Type B pancreatic cell (in vitro differentiated cells): ENCODE measurements around the gene MYO1A. TPM values are rescaled to one million over a fixed set of nuclear protein-coding genes. Genes with fewer than 3 reads are reported as not detected.
A peak's percentile ranks its signal among the peaks of the same experiment; 100 is the strongest.

Source experiments
- DNase-seq: peaks from one replicate; pipeline ENCODE4 v3.0.0; 2021; ENCODE audit warnings: mixed read lengths; ENCODE audit not compliant: unreplicated experiment; ENCODE audit errors: extremely low spot score
- H3K27ac Mint-ChIP-seq: 2 replicates; pipeline ENCODE4 v1.8.0; 2021; ENCODE audit warnings: mild to moderate bottlenecking, mixed read lengths
- H3K27me3 Mint-ChIP-seq: 2 replicates; pipeline ENCODE4 v1.8.0; 2021; ENCODE audit warnings: mixed read lengths
- H3K36me3 Mint-ChIP-seq: 2 replicates; pipeline ENCODE4 v1.8.0; 2021; ENCODE audit warnings: mixed read lengths
- H3K4me1 Mint-ChIP-seq: one replicate; pipeline ENCODE4 v1.8.0; 2021; ENCODE audit warnings: mixed read lengths; ENCODE audit not compliant: unreplicated experiment
- H3K4me3 Mint-ChIP-seq: 2 replicates; pipeline ENCODE4 v1.8.0; 2021; ENCODE audit warnings: mild to moderate bottlenecking, mixed read lengths
- H3K9me3 Mint-ChIP-seq: 2 replicates; pipeline ENCODE4 v1.8.0; 2021; ENCODE audit warnings: mixed read lengths
- CTCF ChIP-seq: fragments of 200-600 bp; sonication (generic); conservative IDR thresholded peaks from 2 replicates; pipeline ENCODE4 v1.5.0; 2021; ENCODE audit warnings: antibody characterized with exemption, mild to moderate bottlenecking
- total RNA-seq: library from RNA; stranded (reverse); gene quantifications from 2 replicates; pipeline ENCODE4 v1.2.1, GENCODE V29; 2021; ENCODE audit warnings: low replicate concordance

The MYO1A gene
- total RNA-seq, 1 donor from 2014 or later: 4.3 TPM

- Mint-ChIP-seq H3K36me3 (peaks cover 26% of the 10 kb centered on the region), H3K9me3 (no peaks in the 10 kb centered on the region), H3K4me1 (peaks cover 33% of the 10 kb centered on the region), H3K27me3 (no peaks in the 10 kb centered on the region), H3K27ac (peak overlapping the region; percentile 97), H3K4me3 (peak overlapping the region; percentile 75)
- DNase-seq: no peak
- TF ChIP-seq CTCF: no peak
Observed at GRCh38 chr12:57096099-57096572, 46.2 kb upstream of the MYO1A start.

GRCh38 chr12:57095440-57095839 is 45.5 kb upstream of the MYO1A start:
- TF ChIP-seq CTCF: no peak
- Mint-ChIP-seq H3K9me3 (no peaks in the 10 kb centered on the region), H3K4me1 (peaks cover 38% of the 10 kb centered on the region), H3K27ac (peak overlapping the region; percentile 97), H3K27me3 (no peaks in the 10 kb centered on the region), H3K4me3 (no peak overlapping the region), H3K36me3 (peaks cover 29% of the 10 kb centered on the region)
- no peak for DNase-seq

GRCh38 chr12:57094208-57095160 is 44.6 kb upstream of the MYO1A start:
- Mint-ChIP-seq H3K4me1 (peaks cover 39% of the 10 kb centered on the region), H3K9me3 (no peaks in the 10 kb centered on the region), H3K27me3 (no peaks in the 10 kb centered on the region), H3K27ac (peak overlapping the region; percentile 97), H3K4me3 (peak overlapping the region; percentile 62), H3K36me3 (peaks cover 29% of the 10 kb centered on the region)
- DNase-seq: no peak
- TF ChIP-seq CTCF: no peak

- DNase-seq: no peak
- peak; percentile 75 for TF ChIP-seq CTCF
- H3K4me1 Mint-ChIP-seq: peaks cover 39% of the 10 kb centered on the region
- H3K4me3 Mint-ChIP-seq: peak overlapping the region; percentile 81
- peaks cover 22% of the 10 kb centered on the region for H3K36me3 Mint-ChIP-seq
- H3K27me3 Mint-ChIP-seq: no peaks in the 10 kb centered on the region
- H3K9me3 Mint-ChIP-seq: no peaks in the 10 kb centered on the region
- peak overlapping the region; percentile 97 for H3K27ac Mint-ChIP-seq
Observed at GRCh38 chr12:57093415-57094207, 43.7 kb upstream of the MYO1A start.

GRCh38 chr12:57092876-57093414 is 43.0 kb upstream of the MYO1A start:
- Mint-ChIP-seq H3K9me3 (no peaks in the 10 kb centered on the region), H3K4me3 (peak overlapping the region; percentile 83), H3K4me1 (peaks cover 37% of the 10 kb centered on the region), H3K27me3 (no peaks in the 10 kb centered on the region), H3K27ac (peak overlapping the region; percentile 97), H3K36me3 (peaks cover 20% of the 10 kb centered on the region)
- no peak for TF ChIP-seq CTCF
- DNase-seq: no peak
